ENCODE measurements around the gene DICER1.

DICER1 gene

DNA sequence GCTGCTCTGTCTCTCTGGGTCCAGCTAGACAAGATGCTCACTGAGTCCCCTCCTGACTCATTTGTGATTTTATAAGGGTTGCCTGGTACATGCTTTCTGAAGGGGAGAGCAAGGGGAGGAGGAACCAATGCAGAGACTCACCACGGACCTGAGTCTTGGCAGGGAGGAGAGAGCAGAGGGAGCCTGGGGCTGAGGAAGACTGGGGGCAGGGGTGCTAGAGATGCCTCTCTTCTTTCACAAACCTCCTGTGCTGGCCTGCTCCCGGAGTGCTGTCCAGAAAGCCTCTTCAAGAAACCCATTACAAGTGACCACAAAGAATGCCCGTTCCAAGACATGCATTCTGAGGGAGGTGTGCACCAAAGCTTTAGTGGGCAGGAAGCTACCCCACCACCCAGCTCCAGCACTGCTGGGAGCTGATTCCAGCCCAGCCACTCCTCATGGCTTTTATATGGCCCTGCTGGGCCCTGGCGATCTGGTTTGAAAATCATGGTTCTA, 33.1 kb upstream of the DICER1 start:
- ATAC-seq: no peak
- TF ChIP-seq CSRNP3 (CRISPR knock-in tag; IDR thresholded peaks at IDR 0.05): no peak
- TF ChIP-seq, protein P1, sequence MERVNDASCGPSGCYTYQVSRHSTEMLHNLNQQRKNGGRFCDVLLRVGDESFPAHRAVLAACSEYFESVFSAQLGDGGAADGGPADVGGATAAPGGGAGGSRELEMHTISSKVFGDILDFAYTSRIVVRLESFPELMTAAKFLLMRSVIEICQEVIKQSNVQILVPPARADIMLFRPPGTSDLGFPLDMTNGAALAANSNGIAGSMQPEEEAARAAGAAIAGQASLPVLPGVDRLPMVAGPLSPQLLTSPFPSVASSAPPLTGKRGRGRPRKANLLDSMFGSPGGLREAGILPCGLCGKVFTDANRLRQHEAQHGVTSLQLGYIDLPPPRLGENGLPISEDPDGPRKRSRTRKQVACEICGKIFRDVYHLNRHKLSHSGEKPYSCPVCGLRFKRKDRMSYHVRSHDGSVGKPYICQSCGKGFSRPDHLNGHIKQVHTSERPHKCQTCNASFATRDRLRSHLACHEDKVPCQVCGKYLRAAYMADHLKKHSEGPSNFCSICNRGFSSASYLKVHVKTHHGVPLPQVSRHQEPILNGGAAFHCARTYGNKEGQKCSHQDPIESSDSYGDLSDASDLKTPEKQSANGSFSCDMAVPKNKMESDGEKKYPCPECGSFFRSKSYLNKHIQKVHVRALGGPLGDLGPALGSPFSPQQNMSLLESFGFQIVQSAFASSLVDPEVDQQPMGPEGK (CRISPR knock-in tag; IDR thresholded peaks at IDR 0.05; ENCODE audit: borderline replicate concordance): no peak
- no peak for TF ChIP-seq TCF4 (CRISPR knock-in tag; IDR thresholded peaks at IDR 0.05; ENCODE audit: borderline replicate concordance)
- TF ChIP-seq POU6F1 (CRISPR knock-in tag; IDR thresholded peaks at IDR 0.05; ENCODE audit: borderline replicate concordance, low read depth): no peak
- no peak for TF ChIP-seq PPARA (CRISPR knock-in tag; IDR thresholded peaks at IDR 0.05; ENCODE audit: borderline replicate concordance)
- TF ChIP-seq ZC3H10 (CRISPR knock-in tag; IDR thresholded peaks at IDR 0.05): no peak
- no peak for TF ChIP-seq CSDC2 (CRISPR knock-in tag; IDR thresholded peaks at IDR 0.05)
- TF ChIP-seq ARNTL (CRISPR knock-in tag; IDR thresholded peaks at IDR 0.05; ENCODE audit: borderline replicate concordance, low read depth): no peak
- no peak for TF ChIP-seq RARB (CRISPR knock-in tag; IDR thresholded peaks at IDR 0.05)
- no peak for TF ChIP-seq ZNF70 (CRISPR knock-in tag; IDR thresholded peaks at IDR 0.05)
- TF ChIP-seq TOX (CRISPR knock-in tag; IDR thresholded peaks at IDR 0.05; ENCODE audit: borderline replicate concordance): no peak
- TF ChIP-seq ESRRG (CRISPR knock-in tag; IDR thresholded peaks at IDR 0.05): no peak
- no peak for TF ChIP-seq GLIS3 (CRISPR knock-in tag; IDR thresholded peaks at IDR 0.05)
- TF ChIP-seq ZFP3 (CRISPR knock-in tag; IDR thresholded peaks at IDR 0.05): no peak
- TF ChIP-seq CREB5 (CRISPR knock-in tag; IDR thresholded peaks at IDR 0.05; ENCODE audit: low read depth): no peak

DNA sequence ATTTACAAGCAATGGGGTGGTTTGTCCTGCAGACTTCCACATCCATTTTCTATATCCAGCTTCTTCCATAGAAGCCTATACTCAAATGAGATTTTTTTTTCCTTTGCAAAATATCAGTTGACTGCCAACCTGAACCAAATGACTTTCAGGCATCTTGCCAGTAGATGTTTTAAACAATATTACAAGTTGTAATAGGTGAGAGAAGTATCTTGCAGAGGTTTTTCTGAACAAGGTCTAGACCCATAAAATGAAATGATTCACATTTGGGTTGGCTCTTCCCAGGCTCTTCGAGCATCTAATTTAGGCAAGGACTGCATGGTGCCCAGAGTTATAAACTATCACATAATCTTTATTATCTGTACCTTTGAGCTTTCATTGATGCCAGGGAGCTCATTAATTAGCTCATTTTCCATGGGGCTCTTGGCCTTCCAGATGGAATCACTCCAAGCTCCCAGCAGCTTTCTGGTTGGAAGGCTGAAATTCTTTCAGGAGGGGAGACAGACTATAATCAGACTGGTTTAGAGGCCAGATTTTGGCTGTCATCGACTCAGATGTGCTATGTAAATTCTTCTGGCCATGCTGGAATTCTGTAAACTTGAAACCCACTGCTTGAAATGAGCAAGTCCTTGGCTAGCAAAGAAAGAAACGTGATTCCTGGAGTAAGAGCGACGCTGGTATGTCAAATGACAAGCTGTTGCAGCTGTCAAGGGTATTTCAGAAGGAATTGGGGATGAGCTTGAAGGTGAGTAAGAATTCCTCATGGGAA, 32.2 kb upstream of the DICER1 start:
- no peak for ATAC-seq
- no peak for TF ChIP-seq ZC3H10 (CRISPR knock-in tag; IDR thresholded peaks at IDR 0.05)
- TF ChIP-seq RARB (CRISPR knock-in tag; IDR thresholded peaks at IDR 0.05): no peak
- TF ChIP-seq SNAI2 (CRISPR knock-in tag; IDR thresholded peaks at IDR 0.05): no peak
- no peak for TF ChIP-seq CSDC2 (CRISPR knock-in tag; IDR thresholded peaks at IDR 0.05)
- TF ChIP-seq ISL1 (CRISPR knock-in tag; IDR thresholded peaks at IDR 0.05): no peak
- no peak for TF ChIP-seq CREB5 (CRISPR knock-in tag; IDR thresholded peaks at IDR 0.05; ENCODE audit: low read depth)
- TF ChIP-seq PPARA (CRISPR knock-in tag; IDR thresholded peaks at IDR 0.05; ENCODE audit: borderline replicate concordance): no peak
- no peak for TF ChIP-seq ZNF70 (CRISPR knock-in tag; IDR thresholded peaks at IDR 0.05)
- no peak for TF ChIP-seq POU6F1 (CRISPR knock-in tag; IDR thresholded peaks at IDR 0.05; ENCODE audit: borderline replicate concordance, low read depth)
- no peak for TF ChIP-seq ARNTL (CRISPR knock-in tag; IDR thresholded peaks at IDR 0.05; ENCODE audit: borderline replicate concordance, low read depth)
- TF ChIP-seq GLIS3 (CRISPR knock-in tag; IDR thresholded peaks at IDR 0.05): no peak
- TF ChIP-seq ZFP3 (CRISPR knock-in tag; IDR thresholded peaks at IDR 0.05): no peak
- TF ChIP-seq, protein P2, sequence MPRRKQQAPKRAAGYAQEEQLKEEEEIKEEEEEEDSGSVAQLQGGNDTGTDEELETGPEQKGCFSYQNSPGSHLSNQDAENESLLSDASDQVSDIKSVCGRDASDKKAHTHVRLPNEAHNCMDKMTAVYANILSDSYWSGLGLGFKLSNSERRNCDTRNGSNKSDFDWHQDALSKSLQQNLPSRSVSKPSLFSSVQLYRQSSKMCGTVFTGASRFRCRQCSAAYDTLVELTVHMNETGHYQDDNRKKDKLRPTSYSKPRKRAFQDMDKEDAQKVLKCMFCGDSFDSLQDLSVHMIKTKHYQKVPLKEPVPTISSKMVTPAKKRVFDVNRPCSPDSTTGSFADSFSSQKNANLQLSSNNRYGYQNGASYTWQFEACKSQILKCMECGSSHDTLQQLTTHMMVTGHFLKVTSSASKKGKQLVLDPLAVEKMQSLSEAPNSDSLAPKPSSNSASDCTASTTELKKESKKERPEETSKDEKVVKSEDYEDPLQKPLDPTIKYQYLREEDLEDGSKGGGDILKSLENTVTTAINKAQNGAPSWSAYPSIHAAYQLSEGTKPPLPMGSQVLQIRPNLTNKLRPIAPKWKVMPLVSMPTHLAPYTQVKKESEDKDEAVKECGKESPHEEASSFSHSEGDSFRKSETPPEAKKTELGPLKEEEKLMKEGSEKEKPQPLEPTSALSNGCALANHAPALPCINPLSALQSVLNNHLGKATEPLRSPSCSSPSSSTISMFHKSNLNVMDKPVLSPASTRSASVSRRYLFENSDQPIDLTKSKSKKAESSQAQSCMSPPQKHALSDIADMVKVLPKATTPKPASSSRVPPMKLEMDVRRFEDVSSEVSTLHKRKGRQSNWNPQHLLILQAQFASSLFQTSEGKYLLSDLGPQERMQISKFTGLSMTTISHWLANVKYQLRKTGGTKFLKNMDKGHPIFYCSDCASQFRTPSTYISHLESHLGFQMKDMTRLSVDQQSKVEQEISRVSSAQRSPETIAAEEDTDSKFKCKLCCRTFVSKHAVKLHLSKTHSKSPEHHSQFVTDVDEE (CRISPR knock-in tag; IDR thresholded peaks at IDR 0.05): no peak
- TF ChIP-seq ESRRG (CRISPR knock-in tag; IDR thresholded peaks at IDR 0.05): no peak
- no peak for TF ChIP-seq ZNF565 (CRISPR knock-in tag; conservative IDR thresholded peaks at IDR 0.05; ENCODE audit: low read depth)
- TF ChIP-seq, protein P1 (CRISPR knock-in tag; IDR thresholded peaks at IDR 0.05; ENCODE audit: borderline replicate concordance): no peak
- no peak for TF ChIP-seq BACH2 (CRISPR knock-in tag; IDR thresholded peaks at IDR 0.05; ENCODE audit: borderline replicate concordance)
- no peak for TF ChIP-seq TCF4 (CRISPR knock-in tag; IDR thresholded peaks at IDR 0.05; ENCODE audit: borderline replicate concordance)
- TF ChIP-seq OSR1 (CRISPR knock-in tag; IDR thresholded peaks at IDR 0.05): no peak

All from SK-N-SH treated with all-trans-retinoic acid at 6 μM for 48 hours (cell line).